HFF-Myc (cell line): ENCODE results near the gene COG3.

Source experiments
- DNase-seq: peaks from one replicate; pipeline ENCODE4 v3.0.0-alpha.2; 2011; ENCODE audit warnings: low read depth; ENCODE audit errors: extremely low read depth
- H3K4me3 ChIP-seq: replicated peaks from 2 replicates; pipeline ENCODE4 v1.5.1; 2011; ENCODE audit warnings: low read depth, mild to moderate bottlenecking, control low read depth, low read length
- CTCF ChIP-seq: IDR thresholded peaks from 2 replicates; pipeline ENCODE4 v1.5.1; 2012; ENCODE audit warnings: mild to moderate bottlenecking, low read depth, low read length, control low read depth; ENCODE audit errors: missing control alignments

COG3 gene

DNA sequence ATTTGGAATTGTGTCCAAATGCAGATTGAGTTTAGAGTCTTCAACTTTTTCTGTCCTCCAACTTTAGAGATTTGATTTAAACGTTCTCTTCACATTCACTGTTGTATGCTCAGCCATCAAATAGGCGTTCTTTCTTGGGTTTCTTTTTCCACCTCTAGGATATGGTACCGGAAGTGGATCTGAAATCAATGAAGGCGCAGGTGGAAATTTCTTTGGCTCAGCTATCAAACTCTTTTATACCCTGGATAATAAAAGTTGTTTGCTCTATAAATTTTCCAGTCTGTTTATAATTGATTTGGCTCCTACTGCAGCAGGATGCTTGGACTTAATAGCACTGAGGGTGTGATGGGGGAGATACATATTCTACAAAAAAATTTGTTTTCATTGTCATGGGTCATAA is 1.6 kb downstream of the COG3 start:
- TF ChIP-seq CTCF, result no peak
- no peak for DNase-seq
- peak overlapping the region; percentile 88 for H3K4me3 ChIP-seq

GRCh38 chr13:45468635-45469034 is 3.9 kb downstream of the COG3 start:
- no peak for TF ChIP-seq CTCF
- DNase-seq, result no peak
- no peak overlapping the region for H3K4me3 ChIP-seq

- no peak for TF ChIP-seq CTCF
- DNase-seq, result no peak
- no peak overlapping the region for H3K4me3 ChIP-seq
Measured at GRCh38 chr13:45472171-45472705, 7.5 kb downstream of the COG3 start.

DNA sequence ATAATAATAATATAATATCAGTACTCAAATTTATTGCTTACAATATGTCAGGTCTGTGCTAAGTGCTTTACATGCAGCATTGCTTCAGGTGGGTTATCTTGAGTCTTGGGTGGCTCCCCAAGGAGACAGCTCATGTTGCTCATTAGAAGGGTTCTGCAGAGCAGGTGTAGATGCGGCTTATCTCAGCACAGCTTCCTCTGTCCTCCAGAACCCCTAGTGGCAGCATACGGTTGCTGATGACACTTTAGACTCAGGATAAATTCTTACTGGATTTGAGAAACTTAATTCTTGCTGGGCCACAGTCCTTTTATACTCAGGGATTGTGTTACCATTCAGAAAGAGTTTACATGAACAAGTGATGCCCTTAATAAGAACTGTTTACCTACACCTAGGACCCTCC is 8.9 kb downstream of the COG3 start:
- no peak for DNase-seq
- no peak for TF ChIP-seq CTCF
- no peak overlapping the region for H3K4me3 ChIP-seq

DNA sequence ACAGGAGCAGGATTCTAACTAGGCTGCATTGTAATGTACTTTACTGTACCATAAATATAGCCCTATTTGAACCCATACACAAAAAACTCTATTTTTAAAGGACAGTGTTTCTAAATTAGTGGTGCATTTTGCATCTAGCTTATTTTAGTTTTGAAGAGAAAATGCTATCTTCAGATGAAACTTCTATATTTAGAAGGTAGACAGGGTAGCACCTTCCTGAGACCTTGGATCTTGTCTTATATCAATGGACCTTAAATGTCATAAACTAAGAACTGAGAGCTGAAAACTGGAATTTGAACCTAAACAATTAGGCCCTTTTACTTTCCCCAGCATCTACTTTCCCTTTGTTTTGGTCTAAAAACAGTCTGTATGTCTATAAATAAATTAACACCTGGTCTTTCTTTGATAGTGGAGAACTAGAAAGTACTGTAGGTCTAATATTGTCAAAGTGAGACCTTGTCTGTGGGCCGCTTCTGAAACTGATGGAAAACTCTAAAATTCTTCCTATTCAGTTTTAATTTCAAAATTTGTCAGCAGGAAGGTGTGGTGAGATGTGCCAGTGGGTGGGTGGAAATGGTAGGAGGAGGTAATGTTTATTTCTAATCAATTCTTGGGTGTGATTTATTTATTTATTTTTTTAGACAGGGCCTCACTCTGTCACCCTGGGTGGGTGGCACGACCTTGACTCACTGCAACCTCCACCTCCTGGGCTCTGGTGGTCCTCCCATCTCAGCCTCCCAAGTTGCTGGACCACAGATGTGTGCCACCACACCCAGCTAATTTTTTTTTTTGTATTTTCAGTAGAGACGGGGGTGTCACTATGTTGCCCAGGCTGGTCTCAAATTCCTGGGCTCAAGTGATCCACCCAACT is 10.1 kb downstream of the COG3 start:
- DNase-seq, result no peak
- H3K4me3 ChIP-seq, result no peak overlapping the region
- no peak for TF ChIP-seq CTCF

- DNase-seq, result no peak
- H3K4me3 ChIP-seq, result no peak overlapping the region
- no peak for TF ChIP-seq CTCF
Measured at GRCh38 chr13:45479661-45480060, 14.9 kb downstream of the COG3 start.
